ENCODE data around the gene GGT6. TPM values are rescaled to one million over a fixed set of nuclear protein-coding genes. Genes with fewer than 3 reads are reported as not detected.

Gene GGT6
- total and polyA plus RNA-seq, 3 donors from 2014 or later = 2.5 to 5.9 (median 3.8) TPM

DNA sequence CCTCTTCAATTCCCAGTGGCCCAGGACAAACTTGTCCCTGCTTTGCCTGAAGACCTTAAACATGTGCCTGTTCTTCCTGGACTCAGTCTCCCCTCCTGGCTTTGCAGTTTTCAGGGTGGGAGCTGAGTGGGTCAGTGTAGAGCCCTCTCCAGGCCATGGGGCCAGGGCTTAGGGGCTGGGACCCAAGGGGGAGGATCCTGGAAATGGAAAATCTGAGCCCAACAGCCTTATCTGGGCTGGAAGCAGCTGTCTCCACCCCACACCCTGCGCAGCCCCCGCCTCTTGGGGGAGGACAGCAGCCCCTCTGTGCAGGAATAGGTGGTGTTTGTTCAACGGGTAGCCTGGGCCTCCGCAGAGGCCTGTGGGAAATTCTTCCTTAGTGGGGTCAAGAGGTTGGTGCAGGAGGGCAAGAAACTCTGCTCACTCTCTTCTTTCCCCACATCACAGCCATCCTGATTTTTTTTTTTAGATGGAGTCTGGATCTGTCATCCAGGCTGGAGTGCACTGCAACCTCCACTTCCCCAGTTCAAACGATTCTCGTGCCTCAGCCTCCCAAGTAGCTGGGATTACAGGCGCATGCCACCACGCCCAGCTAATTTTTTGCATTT is 17.1 kb upstream of the GGT6 start:
- TF ChIP-seq, protein P1, sequence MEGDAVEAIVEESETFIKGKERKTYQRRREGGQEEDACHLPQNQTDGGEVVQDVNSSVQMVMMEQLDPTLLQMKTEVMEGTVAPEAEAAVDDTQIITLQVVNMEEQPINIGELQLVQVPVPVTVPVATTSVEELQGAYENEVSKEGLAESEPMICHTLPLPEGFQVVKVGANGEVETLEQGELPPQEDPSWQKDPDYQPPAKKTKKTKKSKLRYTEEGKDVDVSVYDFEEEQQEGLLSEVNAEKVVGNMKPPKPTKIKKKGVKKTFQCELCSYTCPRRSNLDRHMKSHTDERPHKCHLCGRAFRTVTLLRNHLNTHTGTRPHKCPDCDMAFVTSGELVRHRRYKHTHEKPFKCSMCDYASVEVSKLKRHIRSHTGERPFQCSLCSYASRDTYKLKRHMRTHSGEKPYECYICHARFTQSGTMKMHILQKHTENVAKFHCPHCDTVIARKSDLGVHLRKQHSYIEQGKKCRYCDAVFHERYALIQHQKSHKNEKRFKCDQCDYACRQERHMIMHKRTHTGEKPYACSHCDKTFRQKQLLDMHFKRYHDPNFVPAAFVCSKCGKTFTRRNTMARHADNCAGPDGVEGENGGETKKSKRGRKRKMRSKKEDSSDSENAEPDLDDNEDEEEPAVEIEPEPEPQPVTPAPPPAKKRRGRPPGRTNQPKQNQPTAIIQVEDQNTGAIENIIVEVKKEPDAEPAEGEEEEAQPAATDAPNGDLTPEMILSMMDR (IDR thresholded peaks at IDR 0.05) = no peak
- no peak for TF ChIP-seq POLR2A (IDR thresholded peaks at IDR 0.05)
- intact Hi-C loops (cut with DNase I; ENCODE audit: low total_unique reads) = no loop called here
- 75 to 81% methylated on average over 4 to 8 of the region's 8 CpGs for WGBS, 2 donors
- no peak overlapping the region for H3K27ac ChIP-seq
- H3K27me3 ChIP-seq = no peaks in the 10 kb centered on the region
- H3K9me3 ChIP-seq = no peaks in the 10 kb centered on the region
- H3K4me3 ChIP-seq = no peak overlapping the region
- H3K36me3 ChIP-seq (ENCODE audit: low read depth, missing control alignments) = no peaks in the 10 kb centered on the region
- DNase-seq = no peak
- peaks cover 21% of the 10 kb centered on the region for H3K4me1 ChIP-seq

DNA sequence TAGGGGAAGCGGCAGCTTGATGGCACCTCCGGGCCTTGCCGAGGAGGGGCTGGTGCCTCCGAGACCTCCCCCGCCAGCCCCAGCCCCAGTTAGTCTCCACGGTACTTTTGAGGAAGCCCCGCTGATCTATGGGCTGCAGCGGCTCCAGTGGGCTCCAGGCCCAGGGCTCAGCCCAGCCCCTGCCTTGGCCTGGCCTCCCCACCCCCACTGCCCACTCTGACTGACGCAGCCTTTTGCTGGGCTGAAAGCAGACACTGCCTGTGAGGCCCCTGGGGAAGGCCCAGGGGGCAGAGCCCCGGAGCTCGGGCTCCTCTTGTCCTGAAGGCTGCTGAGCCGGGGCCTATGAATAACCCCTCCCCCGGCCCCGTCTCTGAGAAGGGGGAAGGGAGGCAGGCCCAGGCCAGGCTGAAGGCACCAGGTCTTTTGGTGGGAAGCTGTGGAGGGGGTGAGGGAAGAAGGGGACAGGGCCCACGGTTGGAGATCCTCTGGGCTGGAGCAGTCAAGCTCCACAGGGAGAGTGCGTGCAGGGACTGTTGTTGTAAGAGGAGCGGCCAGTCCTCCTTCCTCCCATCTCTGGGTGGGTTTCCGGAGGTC is 16.4 kb upstream of the GGT6 start:
- Histone ChIP-seq H3K27me3 (no peaks in the 10 kb centered on the region), H3K4me1 (peaks cover 21% of the 10 kb centered on the region), H3K9me3 (no peaks in the 10 kb centered on the region), H3K36me3 (ENCODE audit: low read depth, missing control alignments) (no peaks in the 10 kb centered on the region), H3K27ac (no peak overlapping the region), H3K4me3 (no peak overlapping the region)
- WGBS, 2 donors = 61 to 79% methylated on average over 4 to 18 of the region's 18 CpGs
- intact Hi-C loops (cut with DNase I; ENCODE audit: low total_unique reads) = no loop called here
- DNase-seq = no peak
- TF ChIP-seq, protein P1 (IDR thresholded peaks at IDR 0.05) = no peak
- no peak for TF ChIP-seq POLR2A (IDR thresholded peaks at IDR 0.05)

DNA sequence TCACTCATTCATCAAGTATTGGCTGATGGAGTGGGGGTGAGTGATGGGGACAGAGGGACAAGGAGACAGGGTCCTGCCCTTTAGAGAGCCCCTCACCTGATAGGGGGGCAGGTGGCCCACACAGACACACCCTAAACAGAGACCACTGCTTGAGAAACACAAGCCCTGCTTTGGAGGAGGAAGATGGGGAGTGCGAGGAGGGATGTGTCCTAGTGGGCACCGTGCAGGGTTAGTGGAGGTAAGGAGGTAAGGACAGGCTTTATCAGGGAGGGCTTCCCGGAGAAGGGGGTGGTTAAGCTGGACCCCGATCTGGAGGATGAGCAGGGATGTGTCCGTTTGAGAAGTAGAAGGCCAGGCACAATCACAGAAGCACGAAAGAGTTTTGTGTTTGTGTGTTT is 15.8 kb upstream of the GGT6 start:
- no peak for DNase-seq
- Histone ChIP-seq H3K4me1 (peaks cover 21% of the 10 kb centered on the region), H3K36me3 (ENCODE audit: low read depth, missing control alignments) (no peaks in the 10 kb centered on the region), H3K9me3 (no peaks in the 10 kb centered on the region), H3K4me3 (no peak overlapping the region), H3K27ac (no peak overlapping the region), H3K27me3 (no peaks in the 10 kb centered on the region)
- intact Hi-C loops (cut with DNase I; ENCODE audit: low total_unique reads) = no loop called here
- TF ChIP-seq, protein P1 (IDR thresholded peaks at IDR 0.05) = no peak
- TF ChIP-seq POLR2A (IDR thresholded peaks at IDR 0.05) = no peak
- 55 to 74% methylated on average over 6 of the region's 6 CpGs for WGBS, 2 donors

DNA sequence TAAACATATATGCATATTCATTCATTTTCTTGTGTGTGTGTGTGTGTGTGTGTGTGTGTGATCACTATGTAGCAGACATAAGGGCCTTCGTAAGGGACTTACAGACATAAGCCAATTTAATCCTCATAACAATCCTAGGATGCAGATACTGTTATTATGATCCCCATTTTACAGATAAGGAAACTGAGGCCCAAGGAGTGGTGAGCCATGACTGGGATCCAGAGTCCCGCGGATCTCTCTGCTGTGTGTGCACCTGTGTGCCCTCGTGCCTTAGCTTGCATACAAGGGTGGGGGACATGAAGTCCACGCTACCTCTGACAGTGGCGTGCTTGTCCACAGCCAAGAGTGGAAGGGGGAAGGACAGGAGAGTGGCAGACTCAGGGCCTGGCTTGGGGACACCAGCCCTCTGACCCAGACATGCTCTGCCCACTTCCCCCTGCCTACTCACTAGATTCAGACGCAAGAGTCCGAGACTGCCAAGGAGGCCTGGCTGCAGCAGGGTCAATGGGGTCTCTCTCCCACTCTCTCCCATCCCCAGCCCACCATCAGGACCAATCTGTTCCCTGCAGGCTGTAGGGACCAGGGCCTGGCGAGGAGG is 14.2 kb upstream of the GGT6 start:
- DNase-seq = no peak
- Histone ChIP-seq H3K27ac (no peak overlapping the region), H3K4me3 (no peak overlapping the region), H3K4me1 (peaks cover 21% of the 10 kb centered on the region), H3K36me3 (ENCODE audit: low read depth, missing control alignments) (no peaks in the 10 kb centered on the region), H3K27me3 (no peaks in the 10 kb centered on the region), H3K9me3 (no peaks in the 10 kb centered on the region)
- no peak for TF ChIP-seq POLR2A (IDR thresholded peaks at IDR 0.05)
- TF ChIP-seq, protein P1 (IDR thresholded peaks at IDR 0.05) = no peak
- intact Hi-C loops (cut with DNase I; ENCODE audit: low total_unique reads) = loop anchor here (5.0 kb wide), 1 partner anchor 48 kb away; no protein-coding TSS in a partner anchor
- 90 to 94% methylated on average over 7 to 9 of the region's 9 CpGs for WGBS, 2 donors
